HepG2 (cell line): ENCODE measurements around the gene PRCD. TPM values are rescaled to one million over a fixed set of nuclear protein-coding genes. Genes with fewer than 3 reads are reported as not detected.

ENCODE experiments used
- ATAC-seq: fragments of 200-7000 bp; cut with Tn5 transposase; 3 replicates; pipeline ENCODE4 v1.9.1; 2020; ENCODE audit warnings: mild to moderate bottlenecking, moderate library complexity
- BruUV-seq: library from RNA; stranded (reverse); fragments of 400-500 nt; replicated peaks from 2 replicates; lab custom pipeline; 2021; lab: Mats Ljungman, UMichigan
- CTCF ChIA-PET: fragments of 300-600 bp; formaldehyde crosslinking; extraction: SDS; loops from one replicate; lab custom pipeline; 2021; ENCODE audit warnings: low total read pairs, inconsistent platforms, low intra/inter-chr PET ratio; lab: Yijun Ruan, JAX
- POLR2A ChIA-PET: fragments of 350-600 bp; sonication (Branson Sonifier 250); formaldehyde crosslinking; loops from one replicate; lab custom pipeline; 2020; ENCODE audit warnings: antibody characterized with exemption, inconsistent platforms; lab: Yijun Ruan, JAX
- DNase-seq: peaks from one replicate; pipeline ENCODE4 v3.0.0-alpha.2; 2015; ENCODE audit warnings: low spot score
- FAIRE-seq: peaks from 3 replicates; lab custom pipeline; 2011; peaks lifted over from hg19 to GRCh38; lab: Jason Lieb, UNC
- H2AFZ ChIP-seq: one replicate; pipeline ENCODE4 v1.6.1; 2011; ENCODE audit warnings: low read length, inconsistent platforms
- H3K27ac ChIP-seq: fragments of 300-600 bp; 3 replicates; pipeline ENCODE4 v1.8.0; 2011; ENCODE audit warnings: mixed run types, mild to moderate bottlenecking, mixed read lengths, low read length, inconsistent platforms; ENCODE audit not compliant: insufficient read depth; ENCODE audit errors: extremely low read length
- H3K27me3 ChIP-seq, 2 experiments: fragments of 200-600 bp in 1 of 2; 2 replicates in 1 of 2; 3 replicates in 1 of 2; pipeline versions ENCODE4 v1.6.0 to v1.8.0; 2011; ENCODE audit warnings: low read length in 2 of 2, mild to moderate bottlenecking in 2 of 2, moderate library complexity in 2 of 2, inconsistent platforms in 1 of 2; ENCODE audit not compliant: insufficient read depth in 2 of 2, control insufficient read depth in 1 of 2
- H3K36me3 ChIP-seq, 2 experiments: fragments of 200-600 bp in 1 of 2; replicated peaks in 1 of 2; 2 replicates in 1 of 2; 3 replicates in 1 of 2; pipeline versions ENCODE4 v1.5.1 to v1.8.0; 2011; ENCODE audit warnings: low read length in 2 of 2, inconsistent platforms in 1 of 2; ENCODE audit not compliant: insufficient read depth in 2 of 2, control insufficient read depth in 1 of 2
- H3K4me1 ChIP-seq: 2 replicates; pipeline ENCODE4 v1.5.1; 2012; ENCODE audit warnings: low read length, inconsistent platforms; ENCODE audit not compliant: insufficient read depth
- H3K4me2 ChIP-seq: 2 replicates; pipeline ENCODE4 v1.6.0; 2011; ENCODE audit warnings: low read depth, low read length, inconsistent platforms
- H3K4me3 ChIP-seq, 3 experiments: fragments of 200-600 bp in 1 of 3; sonication (generic), shearing (Covaris generic) in 1 of 3; replicated peaks in 1 of 3; 2 replicates each; pipeline ENCODE4 v1.5.1; 2011 to 2016; ENCODE audit warnings: low read length in 3 of 3, inconsistent platforms in 2 of 3, low read depth in 2 of 3, mild to moderate bottlenecking in 2 of 3, control low read depth in 1 of 3, mixed read lengths in 1 of 3; ENCODE audit not compliant: insufficient read depth in 1 of 3
- H3K79me2 ChIP-seq: one replicate; pipeline ENCODE4 v1.6.1; 2011; ENCODE audit warnings: low read length, inconsistent platforms; ENCODE audit not compliant: insufficient read depth
- H3K9ac ChIP-seq: 2 replicates; pipeline ENCODE4 v1.6.0; 2011; ENCODE audit warnings: mild to moderate bottlenecking, low read depth, low read length, inconsistent platforms; ENCODE audit not compliant: insufficient read depth
- H3K9me3 ChIP-seq: 2 replicates; pipeline ENCODE4 v1.5.1; 2012; ENCODE audit warnings: mild to moderate bottlenecking, low read length
- H4K20me1 ChIP-seq: 2 replicates; pipeline ENCODE4 v1.6.0; 2011; ENCODE audit warnings: inconsistent platforms, mild to moderate bottlenecking, low read length, moderate library complexity; ENCODE audit not compliant: insufficient read depth
- SMARCE1 ChIP-seq: fragments of 450-650 bp; IDR thresholded peaks from 2 replicates; pipeline ENCODE4 v1.6.1; 2017; ENCODE audit warnings: borderline replicate concordance
- ZNF20 ChIP-seq: sonication (generic); formaldehyde crosslinking; IDR thresholded peaks from 2 replicates; pipeline ENCODE4 v1.4.0; 2020; ENCODE audit warnings: mild to moderate bottlenecking, moderate library complexity, missing genetic modification reagents
- ZNF549 ChIP-seq: sonication (generic); formaldehyde crosslinking; IDR thresholded peaks from 2 replicates; pipeline ENCODE4 v1.5.0; 2020; ENCODE audit warnings: missing genetic modification reagents
- WGBS: methylation state at CpG from one replicate; pipeline ENCODE4 v1.1.6; 2017; ENCODE audit warnings: low lambda C conversion rate; 5-methylcytosine and 5-hydroxymethylcytosine counted together
- in situ Hi-C: cut with HindIII; loops from 2 replicates; pipeline ENCODE4 v1.10.0; 2017; ENCODE audit warnings: low pct_unique_long_range_greater_than_20kb; ENCODE audit not compliant: extremely low pct_ligation_motif_present
- intact Hi-C: fragments of 100-400 bp; cut with micrococcal nuclease; formaldehyde crosslinking; loops from one replicate; pipeline ENCODE4 v1.10.0; 2022; ENCODE audit not compliant: unreplicated experiment
- polyA plus RNA-seq, 8 experiments: library from polyadenylated mRNA; depleted of rRNA in 3 of 8; stranded (reverse) in 7 of 8; unstranded in 1 of 8; fragments of >200 nt; fragmentation: Illumina TruSeq in 4 of 8; extraction: Trizol in 4 of 8; gene quantifications; 2 replicates each; pipeline versions ENCODE4 v1.2.1 to v1.2.3, GENCODE V29; 2011 to 2016; ENCODE audit warnings: low read depth in 4 of 8, missing spikeins in 1 of 8, mixed read lengths in 1 of 8; ENCODE audit not compliant: insufficient read depth in 1 of 8
- total RNA-seq, 5 experiments: library from RNA; depleted of rRNA; stranded (reverse); fragments of >200 nt; fragmentation: Illumina TruSeq; extraction: Trizol; gene quantifications; 2 replicates each; pipeline ENCODE4 v1.2.3, GENCODE V29; 2016; ENCODE audit warnings: low read depth in 1 of 5
- TF ChIP-seq, protein P1 (sequence below): sonication (generic); formaldehyde crosslinking; IDR thresholded peaks from 2 replicates; pipeline ENCODE4 v1.4.0; 2020; ENCODE audit warnings: missing genetic modification reagents

PRCD gene
- total and polyA plus RNA-seq, 2 of the 13 experiments (the other 11 are each of a cell fraction or from before 2014, with no cell fraction given), result 0.51 TPM; not detected in 1

DNA sequence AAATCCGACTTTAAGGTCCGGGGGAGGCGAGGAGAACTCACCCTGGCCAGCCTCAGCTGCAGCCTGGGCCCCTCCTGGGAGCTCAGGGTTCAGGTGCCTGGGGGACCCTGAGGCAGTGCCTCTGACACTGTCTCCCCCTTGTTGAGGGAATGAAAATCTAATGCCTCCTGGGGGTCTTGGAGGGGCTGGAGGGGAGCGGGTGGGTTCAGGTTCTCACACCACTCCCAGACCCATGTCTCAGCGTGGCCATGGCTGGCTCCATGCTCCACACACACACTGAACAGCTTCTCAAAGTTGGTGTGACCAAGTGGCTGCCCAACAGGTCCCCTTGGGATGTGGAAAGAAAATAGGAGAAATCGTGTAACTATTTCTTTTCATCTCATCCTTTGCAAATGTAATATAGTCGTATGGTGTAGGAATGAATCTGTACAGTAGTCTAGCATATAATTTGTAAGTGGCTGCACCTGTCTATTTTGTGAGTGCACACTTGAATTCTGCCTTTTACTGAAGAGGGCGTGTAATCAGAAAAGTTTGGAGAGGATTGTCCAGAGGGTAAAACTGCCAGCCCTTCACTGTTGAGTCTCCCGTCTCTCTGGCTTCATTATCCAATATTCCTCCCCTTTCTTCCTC is 788 bp upstream of the PRCD start:
- H3K4me3 ChIP-seq, result no peak overlapping the region
- ATAC-seq, result no peak
- in situ Hi-C loops (no loop called here), intact Hi-C loops (no loop called here)
- peaks cover 26% of the 10 kb centered on the region for H3K4me1 ChIP-seq
- TF ChIP-seq SMARCE1 (no peak), ZNF549 (CRISPR knock-in tag) (no peak), ZNF20 (CRISPR knock-in tag) (no peak)
- TF ChIP-seq, protein P1, sequence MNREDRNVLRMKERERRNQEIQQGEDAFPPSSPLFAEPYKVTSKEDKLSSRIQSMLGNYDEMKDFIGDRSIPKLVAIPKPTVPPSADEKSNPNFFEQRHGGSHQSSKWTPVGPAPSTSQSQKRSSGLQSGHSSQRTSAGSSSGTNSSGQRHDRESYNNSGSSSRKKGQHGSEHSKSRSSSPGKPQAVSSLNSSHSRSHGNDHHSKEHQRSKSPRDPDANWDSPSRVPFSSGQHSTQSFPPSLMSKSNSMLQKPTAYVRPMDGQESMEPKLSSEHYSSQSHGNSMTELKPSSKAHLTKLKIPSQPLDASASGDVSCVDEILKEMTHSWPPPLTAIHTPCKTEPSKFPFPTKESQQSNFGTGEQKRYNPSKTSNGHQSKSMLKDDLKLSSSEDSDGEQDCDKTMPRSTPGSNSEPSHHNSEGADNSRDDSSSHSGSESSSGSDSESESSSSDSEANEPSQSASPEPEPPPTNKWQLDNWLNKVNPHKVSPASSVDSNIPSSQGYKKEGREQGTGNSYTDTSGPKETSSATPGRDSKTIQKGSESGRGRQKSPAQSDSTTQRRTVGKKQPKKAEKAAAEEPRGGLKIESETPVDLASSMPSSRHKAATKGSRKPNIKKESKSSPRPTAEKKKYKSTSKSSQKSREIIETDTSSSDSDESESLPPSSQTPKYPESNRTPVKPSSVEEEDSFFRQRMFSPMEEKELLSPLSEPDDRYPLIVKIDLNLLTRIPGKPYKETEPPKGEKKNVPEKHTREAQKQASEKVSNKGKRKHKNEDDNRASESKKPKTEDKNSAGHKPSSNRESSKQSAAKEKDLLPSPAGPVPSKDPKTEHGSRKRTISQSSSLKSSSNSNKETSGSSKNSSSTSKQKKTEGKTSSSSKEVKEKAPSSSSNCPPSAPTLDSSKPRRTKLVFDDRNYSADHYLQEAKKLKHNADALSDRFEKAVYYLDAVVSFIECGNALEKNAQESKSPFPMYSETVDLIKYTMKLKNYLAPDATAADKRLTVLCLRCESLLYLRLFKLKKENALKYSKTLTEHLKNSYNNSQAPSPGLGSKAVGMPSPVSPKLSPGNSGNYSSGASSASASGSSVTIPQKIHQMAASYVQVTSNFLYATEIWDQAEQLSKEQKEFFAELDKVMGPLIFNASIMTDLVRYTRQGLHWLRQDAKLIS (CRISPR knock-in tag), result no peak
- ChIA-PET CTCF (interaction anchor here (0.6 kb wide), 1 partner anchor 131 kb away, joined by 3 read pairs; no protein-coding TSS in a partner anchor), POLR2A (interaction anchor here (0.9 to 2.6 kb wide), 4 partner anchors 10 to 18 kb away, joined by 3 to 13 read pairs (median 6); no protein-coding TSS in a partner anchor)
- H3K36me3 ChIP-seq, result peaks cover 1 to 5% of the 10 kb centered on the region in 2 experiments; a peak in 2 of 5 replicates
- no peak for FAIRE-seq
- no peak for DNase-seq
- no peaks in the 10 kb centered on the region for H3K9me3 ChIP-seq
- H3K27ac ChIP-seq, result no peak overlapping the region
- no peaks in the 10 kb centered on the region for H4K20me1 ChIP-seq
- no peaks in the 10 kb centered on the region for H3K79me2 ChIP-seq
- no peaks in the 10 kb centered on the region for H3K27me3 ChIP-seq
- no peak overlapping the region for H3K4me2 ChIP-seq
- no peak overlapping the region for H2AFZ ChIP-seq
- 95% methylated on average over 9 of the region's 9 CpGs for WGBS
- no peak overlapping the region for H3K9ac ChIP-seq
- no TSS peak for BruUV-seq
